K562 (cell line): ENCODE results near the gene TBXA2R. TPM values are rescaled to one million over a fixed set of nuclear protein-coding genes. Genes with fewer than 3 reads are reported as not detected.

Source experiments
- BCOR ChIP-seq: fragments of 450-650 bp; IDR thresholded peaks from 2 replicates; pipeline ENCODE4 v1.6.1; 2016
- ETV5 ChIP-seq: sonication (generic); formaldehyde crosslinking; IDR thresholded peaks from 2 replicates; pipeline ENCODE4 v1.4.0; 2020; ENCODE audit warnings: low read depth, mild to moderate bottlenecking, missing genetic modification reagents
- FIP1L1 ChIP-seq: fragments of 200-400 bp; formaldehyde crosslinking; IDR thresholded peaks from 2 replicates; pipeline ENCODE4 v1.6.1; 2018; ENCODE audit warnings: mild to moderate bottlenecking, low read depth, low read length; ENCODE audit not compliant: poor library complexity, severe bottlenecking
- GTF2E2 ChIP-seq: fragments of 200-800 bp; sonication (Bioruptor generic); IDR thresholded peaks from 2 replicates; pipeline ENCODE4 v1.6.1; 2016; ENCODE audit warnings: missing genetic modification characterization, missing compliant biosample characterization
- HLTF ChIP-seq: fragments of 450-650 bp; IDR thresholded peaks from 2 replicates; pipeline ENCODE4 v1.6.1; 2016
- KHSRP ChIP-seq: fragments of 450-650 bp; IDR thresholded peaks from 2 replicates; pipeline ENCODE4 v1.6.1; 2017
- RNF2 ChIP-seq: sonication (generic); IDR thresholded peaks from 2 replicates; pipeline ENCODE4 v1.6.1; 2016
- ZBED1 ChIP-seq: IDR thresholded peaks from 2 replicates; pipeline ENCODE4 v1.6.1; 2014
- ZKSCAN1 ChIP-seq: fragments of 150-350 bp; IDR thresholded peaks from 2 replicates; pipeline ENCODE4 v1.6.1; 2016; ENCODE audit warnings: low read depth, low read length
- ZNF121 ChIP-seq: sonication (generic); formaldehyde crosslinking; conservative IDR thresholded peaks from 2 replicates; pipeline ENCODE4 v1.8.0; 2022; ENCODE audit warnings: missing genetic modification reagents
- ZNF124 ChIP-seq: sonication (generic); formaldehyde crosslinking; IDR thresholded peaks from 2 replicates; pipeline ENCODE4 v1.8.1; 2022; ENCODE audit warnings: missing genetic modification reagents
- ZNF282 ChIP-seq: sonication (generic); formaldehyde crosslinking; IDR thresholded peaks from 2 replicates; pipeline ENCODE4 v1.8.1; 2023; ENCODE audit warnings: missing genetic modification reagents
- ZNF408 ChIP-seq: fragments of 250-450 bp; sonication (Bioruptor Pico); IDR thresholded peaks from 2 replicates; pipeline ENCODE4 v1.4.0; 2020; ENCODE audit warnings: low read depth, mild to moderate bottlenecking, moderate library complexity
- ZNF561 ChIP-seq: fragments of 450-650 bp; formaldehyde crosslinking; conservative IDR thresholded peaks from 2 replicates; pipeline ENCODE4 v1.4.0; 2020; ENCODE audit warnings: mild to moderate bottlenecking, moderate library complexity
- polyA plus RNA-seq, 8 experiments: library from polyadenylated mRNA; depleted of rRNA in 4 of 8; stranded (reverse) in 5 of 8; unstranded in 3 of 8; fragments of >200 nt; fragmentation: Nextera tagmentation in 2 of 8; fragmentation: Illumina TruSeq in 1 of 8; extraction: Ambion mirVana in 2 of 8; extraction: Trizol in 1 of 8; gene quantifications; 2 replicates each; pipeline versions ENCODE4 v1.2.1 to v1.2.3, GENCODE V29; 2011 to 2014; ENCODE audit warnings: inconsistent platforms in 1 of 8, missing spikeins in 1 of 8
- total RNA-seq, 7 experiments: library from RNA; depleted of rRNA in 6 of 7; stranded (reverse); fragments of >200 nt in 6 of 7; fragmentation: Illumina TruSeq in 2 of 7; extraction: Trizol in 2 of 7; gene quantifications; 2 replicates each; pipeline versions ENCODE4 v1.2.1 to v1.2.3, GENCODE V29; 2011 to 2021; ENCODE audit warnings: low replicate concordance in 1 of 7
- TF ChIP-seq, protein P1 (sequence below): IDR thresholded peaks from 3 replicates; pipeline ENCODE4 v1.6.1; 2011; ENCODE audit warnings: borderline replicate concordance, mild to moderate bottlenecking, moderate library complexity; ENCODE audit not compliant: insufficient read length; ENCODE audit errors: extremely low read depth
- TF ChIP-seq, protein P2 (sequence below): sonication (generic); formaldehyde crosslinking; IDR thresholded peaks from 2 replicates; pipeline ENCODE4 v1.8.0; 2022; ENCODE audit warnings: mild to moderate bottlenecking, missing genetic modification reagents, borderline replicate concordance

TBXA2R gene
- total and polyA plus RNA-seq, 9 of the 15 experiments (the other 6 are each of a cell fraction or from before 2014, with no cell fraction given): 1.5 to 24.0 (median 2.8) TPM

DNA sequence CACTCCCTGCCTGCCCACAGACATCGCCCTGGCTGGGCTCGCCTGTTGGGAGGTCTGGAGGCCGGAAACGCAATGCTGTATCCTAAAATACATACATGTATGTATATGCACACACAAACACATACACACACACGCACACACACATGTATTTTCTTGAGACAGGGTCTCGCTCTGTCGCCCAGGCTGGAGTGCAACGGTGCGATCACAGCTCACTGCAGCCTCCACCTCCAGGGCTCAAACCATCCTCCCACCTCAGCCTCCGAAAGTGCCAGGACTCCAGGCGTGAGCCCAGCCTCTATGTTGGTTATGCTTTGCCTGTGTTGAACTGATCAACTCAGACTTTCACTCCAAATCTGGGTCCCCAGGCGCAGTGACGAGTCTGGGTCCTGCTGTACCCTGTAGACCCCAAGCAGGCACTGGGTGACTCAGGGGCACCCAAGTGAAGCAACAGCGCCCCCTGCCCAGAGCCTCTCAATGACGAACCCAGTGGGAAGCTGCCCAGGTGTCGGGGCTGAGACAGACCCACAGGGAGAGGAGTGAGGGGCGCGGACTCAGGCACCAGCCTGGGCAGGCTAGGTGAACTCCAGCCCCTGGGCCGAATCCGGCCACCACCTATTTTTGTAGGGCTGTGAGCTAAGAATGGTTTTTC is 47.3 kb upstream of the TBXA2R start (continued):
- TF ChIP-seq, protein P1, sequence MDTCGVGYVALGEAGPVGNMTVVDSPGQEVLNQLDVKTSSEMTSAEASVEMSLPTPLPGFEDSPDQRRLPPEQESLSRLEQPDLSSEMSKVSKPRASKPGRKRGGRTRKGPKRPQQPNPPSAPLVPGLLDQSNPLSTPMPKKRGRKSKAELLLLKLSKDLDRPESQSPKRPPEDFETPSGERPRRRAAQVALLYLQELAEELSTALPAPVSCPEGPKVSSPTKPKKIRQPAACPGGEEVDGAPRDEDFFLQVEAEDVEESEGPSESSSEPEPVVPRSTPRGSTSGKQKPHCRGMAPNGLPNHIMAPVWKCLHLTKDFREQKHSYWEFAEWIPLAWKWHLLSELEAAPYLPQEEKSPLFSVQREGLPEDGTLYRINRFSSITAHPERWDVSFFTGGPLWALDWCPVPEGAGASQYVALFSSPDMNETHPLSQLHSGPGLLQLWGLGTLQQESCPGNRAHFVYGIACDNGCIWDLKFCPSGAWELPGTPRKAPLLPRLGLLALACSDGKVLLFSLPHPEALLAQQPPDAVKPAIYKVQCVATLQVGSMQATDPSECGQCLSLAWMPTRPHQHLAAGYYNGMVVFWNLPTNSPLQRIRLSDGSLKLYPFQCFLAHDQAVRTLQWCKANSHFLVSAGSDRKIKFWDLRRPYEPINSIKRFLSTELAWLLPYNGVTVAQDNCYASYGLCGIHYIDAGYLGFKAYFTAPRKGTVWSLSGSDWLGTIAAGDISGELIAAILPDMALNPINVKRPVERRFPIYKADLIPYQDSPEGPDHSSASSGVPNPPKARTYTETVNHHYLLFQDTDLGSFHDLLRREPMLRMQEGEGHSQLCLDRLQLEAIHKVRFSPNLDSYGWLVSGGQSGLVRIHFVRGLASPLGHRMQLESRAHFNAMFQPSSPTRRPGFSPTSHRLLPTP: no peak
- TF ChIP-seq KHSRP (no peak), BCOR (peak; percentile 31; the same call in 1 of the 2 replicates), HLTF (no peak), ZNF561 (CRISPR knock-in tag) (no peak), ZNF124 (CRISPR knock-in tag) (no peak), GTF2E2 (tag) (no peak), RNF2 (no peak), ZBED1 (no peak), ZNF282 (no peak), ZNF121 (peak; percentile 38), ZKSCAN1 (no peak), ETV5 (no peak), ZNF408 (CRISPR knock-in tag) (no peak), FIP1L1 (no peak)
- TF ChIP-seq, protein P2, sequence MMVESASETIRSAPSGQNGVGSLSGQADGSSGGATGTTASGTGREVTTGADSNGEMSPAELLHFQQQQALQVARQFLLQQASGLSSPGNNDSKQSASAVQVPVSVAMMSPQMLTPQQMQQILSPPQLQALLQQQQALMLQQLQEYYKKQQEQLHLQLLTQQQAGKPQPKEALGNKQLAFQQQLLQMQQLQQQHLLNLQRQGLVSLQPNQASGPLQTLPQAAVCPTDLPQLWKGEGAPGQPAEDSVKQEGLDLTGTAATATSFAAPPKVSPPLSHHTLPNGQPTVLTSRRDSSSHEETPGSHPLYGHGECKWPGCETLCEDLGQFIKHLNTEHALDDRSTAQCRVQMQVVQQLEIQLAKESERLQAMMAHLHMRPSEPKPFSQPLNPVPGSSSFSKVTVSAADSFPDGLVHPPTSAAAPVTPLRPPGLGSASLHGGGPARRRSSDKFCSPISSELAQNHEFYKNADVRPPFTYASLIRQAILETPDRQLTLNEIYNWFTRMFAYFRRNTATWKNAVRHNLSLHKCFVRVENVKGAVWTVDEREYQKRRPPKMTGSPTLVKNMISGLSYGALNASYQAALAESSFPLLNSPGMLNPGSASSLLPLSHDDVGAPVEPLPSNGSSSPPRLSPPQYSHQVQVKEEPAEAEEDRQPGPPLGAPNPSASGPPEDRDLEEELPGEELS: no peak
